Type B pancreatic cell (in vitro differentiated cells): ENCODE results near the gene SH2D1B. TPM values are rescaled to one million over a fixed set of nuclear protein-coding genes. Genes with fewer than 3 reads are reported as not detected.

Experiments used
- DNase-seq: peaks from one replicate; pipeline ENCODE4 v3.0.0; 2021; ENCODE audit warnings: mixed read lengths; ENCODE audit not compliant: unreplicated experiment; ENCODE audit errors: extremely low spot score
- H3K27ac Mint-ChIP-seq: 2 replicates; pipeline ENCODE4 v1.8.0; 2021; ENCODE audit warnings: mild to moderate bottlenecking, mixed read lengths
- H3K27me3 Mint-ChIP-seq: 2 replicates; pipeline ENCODE4 v1.8.0; 2021; ENCODE audit warnings: mixed read lengths
- H3K36me3 Mint-ChIP-seq: 2 replicates; pipeline ENCODE4 v1.8.0; 2021; ENCODE audit warnings: mixed read lengths
- H3K4me1 Mint-ChIP-seq: one replicate; pipeline ENCODE4 v1.8.0; 2021; ENCODE audit warnings: mixed read lengths; ENCODE audit not compliant: unreplicated experiment
- H3K4me3 Mint-ChIP-seq: 2 replicates; pipeline ENCODE4 v1.8.0; 2021; ENCODE audit warnings: mild to moderate bottlenecking, mixed read lengths
- H3K9me3 Mint-ChIP-seq: 2 replicates; pipeline ENCODE4 v1.8.0; 2021; ENCODE audit warnings: mixed read lengths
- CTCF ChIP-seq: fragments of 200-600 bp; sonication (generic); conservative IDR thresholded peaks from 2 replicates; pipeline ENCODE4 v1.5.0; 2021; ENCODE audit warnings: antibody characterized with exemption, mild to moderate bottlenecking
- total RNA-seq: library from RNA; stranded (reverse); gene quantifications from 2 replicates; pipeline ENCODE4 v1.2.1, GENCODE V29; 2021; ENCODE audit warnings: low replicate concordance

The SH2D1B gene
- total RNA-seq, 1 donor from 2014 or later, result not detected

DNA sequence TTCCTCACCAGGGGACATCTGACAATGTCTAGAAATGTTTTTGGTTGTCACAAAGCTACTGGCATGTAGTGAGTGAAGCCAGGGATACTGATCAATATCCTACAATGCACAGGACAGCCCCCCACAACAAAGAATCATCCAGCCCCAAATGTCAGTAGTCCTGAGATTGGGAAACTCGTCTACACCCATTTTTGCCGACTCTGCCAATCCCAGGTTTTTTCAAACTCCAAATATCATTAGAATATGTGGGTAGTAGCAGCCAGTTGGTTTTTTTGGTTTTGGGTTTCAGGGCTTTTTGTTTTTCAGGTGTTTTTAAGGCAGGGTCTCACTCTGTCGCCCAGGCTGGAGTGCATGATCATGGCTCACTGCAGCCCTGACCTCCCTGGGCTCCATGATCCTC, 41.2 kb downstream of the SH2D1B start:
- H3K4me3 Mint-ChIP-seq, result no peak overlapping the region
- no peaks in the 10 kb centered on the region for H3K27me3 Mint-ChIP-seq
- TF ChIP-seq CTCF, result no peak
- no peak overlapping the region for H3K27ac Mint-ChIP-seq
- no peaks in the 10 kb centered on the region for H3K9me3 Mint-ChIP-seq
- no peaks in the 10 kb centered on the region for H3K4me1 Mint-ChIP-seq
- H3K36me3 Mint-ChIP-seq, result no peaks in the 10 kb centered on the region
- no peak for DNase-seq

- Mint-ChIP-seq H3K36me3 (no peaks in the 10 kb centered on the region), H3K4me3 (no peak overlapping the region), H3K27me3 (no peaks in the 10 kb centered on the region), H3K4me1 (no peaks in the 10 kb centered on the region), H3K9me3 (no peaks in the 10 kb centered on the region), H3K27ac (no peak overlapping the region)
- TF ChIP-seq CTCF, result no peak
- DNase-seq, result no peak
Observed at GRCh38 chr1:162370161-162370560, 41.8 kb downstream of the SH2D1B start.

- Mint-ChIP-seq H3K36me3 (no peaks in the 10 kb centered on the region), H3K27me3 (no peaks in the 10 kb centered on the region), H3K9me3 (no peaks in the 10 kb centered on the region), H3K4me1 (no peaks in the 10 kb centered on the region), H3K4me3 (no peak overlapping the region), H3K27ac (no peak overlapping the region)
- DNase-seq, result no peak
- TF ChIP-seq CTCF, result no peak
Observed at GRCh38 chr1:162369571-162369970, 42.4 kb downstream of the SH2D1B start.

- Mint-ChIP-seq H3K4me3 (no peak overlapping the region), H3K4me1 (no peaks in the 10 kb centered on the region), H3K9me3 (no peaks in the 10 kb centered on the region), H3K36me3 (no peaks in the 10 kb centered on the region), H3K27ac (no peak overlapping the region), H3K27me3 (no peaks in the 10 kb centered on the region)
- no peak for TF ChIP-seq CTCF
- no peak for DNase-seq
Observed at GRCh38 chr1:162368451-162368850, 43.5 kb downstream of the SH2D1B start.

DNA sequence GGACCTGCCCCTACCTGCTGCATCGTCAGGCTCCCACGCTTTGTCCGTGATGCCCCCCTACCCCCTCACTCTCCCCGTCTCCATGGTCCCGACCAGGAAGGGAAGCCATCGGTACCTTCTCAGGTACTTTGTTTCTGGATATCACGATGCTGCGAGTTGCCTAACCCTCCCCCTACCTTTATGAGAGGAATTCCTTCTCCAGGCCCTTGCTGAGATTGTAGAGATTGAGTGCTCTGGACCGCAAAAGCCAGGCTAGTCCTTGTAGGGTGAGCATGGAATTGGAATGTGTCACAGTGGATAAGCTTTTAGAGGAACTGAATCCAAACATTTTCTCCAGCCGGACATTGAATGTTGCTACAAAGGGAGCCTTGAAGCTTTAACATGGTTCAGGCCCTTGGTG, 44.2 kb downstream of the SH2D1B start:
- H3K4me3 Mint-ChIP-seq, result no peak overlapping the region
- H3K27me3 Mint-ChIP-seq, result no peaks in the 10 kb centered on the region
- no peaks in the 10 kb centered on the region for H3K4me1 Mint-ChIP-seq
- peaks cover 3% of the 10 kb centered on the region for H3K36me3 Mint-ChIP-seq
- H3K27ac Mint-ChIP-seq, result no peak overlapping the region
- no peaks in the 10 kb centered on the region for H3K9me3 Mint-ChIP-seq
- no peak for DNase-seq
- no peak for TF ChIP-seq CTCF

DNA sequence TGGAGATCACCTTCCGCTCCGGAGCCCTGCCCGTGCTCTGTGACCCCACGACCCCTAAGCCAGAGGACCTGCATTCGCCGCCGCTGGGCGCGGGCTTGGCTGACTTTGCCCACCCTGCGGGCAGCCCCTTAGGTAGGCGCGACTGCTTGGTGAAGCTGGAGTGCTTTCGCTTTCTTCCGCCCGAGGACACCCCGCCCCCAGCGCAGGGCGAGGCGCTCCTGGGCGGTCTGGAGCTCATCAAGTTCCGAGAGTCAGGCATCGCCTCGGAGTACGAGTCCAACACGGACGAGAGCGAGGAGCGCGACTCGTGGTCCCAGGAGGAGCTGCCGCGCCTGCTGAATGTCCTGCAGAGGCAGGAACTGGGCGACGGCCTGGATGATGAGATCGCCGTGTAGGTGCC, 44.9 kb downstream of the SH2D1B start:
- DNase-seq, result no peak
- Mint-ChIP-seq H3K27me3 (no peaks in the 10 kb centered on the region), H3K4me1 (no peaks in the 10 kb centered on the region), H3K4me3 (no peak overlapping the region), H3K9me3 (no peaks in the 10 kb centered on the region), H3K36me3 (peaks cover 3% of the 10 kb centered on the region), H3K27ac (no peak overlapping the region)
- no peak for TF ChIP-seq CTCF
